HG03064 (cell line): Measurements from ENCODE around the gene RIN3.

ENCODE experiments used
- ATAC-seq: cut with Tn5 transposase; IDR thresholded peaks from one replicate; pipeline ENCODE4 v1.9.1; 2021; ENCODE audit warnings: low read depth; ENCODE audit not compliant: unreplicated experiment

The RIN3 gene

GRCh38 chr14:92726933-92727262 is 213.3 kb downstream of the RIN3 start:
- no peak for ATAC-seq

GRCh38 chr14:92728759-92729364 is 215.3 kb downstream of the RIN3 start:
- peak; percentile 64 for ATAC-seq

- ATAC-seq = peak; percentile 51
These were observed 216.2 kb downstream of the RIN3 start for GRCh38 chr14:92729634-92730358.

- no peak for ATAC-seq
These were observed 218.1 kb downstream of the RIN3 start for GRCh38 chr14:92731622-92732115.

- no peak for ATAC-seq
These were observed 219.4 kb downstream of the RIN3 start for GRCh38 chr14:92733007-92733406.

- ATAC-seq = no peak
These were observed 221.0 kb downstream of the RIN3 start for GRCh38 chr14:92734618-92735017.

- ATAC-seq = no peak
These were observed 221.8 kb downstream of the RIN3 start for GRCh38 chr14:92735344-92735743.

GRCh38 chr14:92737206-92737605 is 223.6 kb downstream of the RIN3 start:
- ATAC-seq = no peak

GRCh38 chr14:92737619-92738188 is 224.1 kb downstream of the RIN3 start:
- ATAC-seq = no peak
